Smooth muscle cell of the brain vasculature (primary cell): ENCODE results near the gene COBLL1.

Source experiments
- DNase-seq: peaks from one replicate; pipeline ENCODE4 v3.0.0-alpha.2; 2012; ENCODE audit warnings: low read depth, low spot score

The COBLL1 gene

DNA sequence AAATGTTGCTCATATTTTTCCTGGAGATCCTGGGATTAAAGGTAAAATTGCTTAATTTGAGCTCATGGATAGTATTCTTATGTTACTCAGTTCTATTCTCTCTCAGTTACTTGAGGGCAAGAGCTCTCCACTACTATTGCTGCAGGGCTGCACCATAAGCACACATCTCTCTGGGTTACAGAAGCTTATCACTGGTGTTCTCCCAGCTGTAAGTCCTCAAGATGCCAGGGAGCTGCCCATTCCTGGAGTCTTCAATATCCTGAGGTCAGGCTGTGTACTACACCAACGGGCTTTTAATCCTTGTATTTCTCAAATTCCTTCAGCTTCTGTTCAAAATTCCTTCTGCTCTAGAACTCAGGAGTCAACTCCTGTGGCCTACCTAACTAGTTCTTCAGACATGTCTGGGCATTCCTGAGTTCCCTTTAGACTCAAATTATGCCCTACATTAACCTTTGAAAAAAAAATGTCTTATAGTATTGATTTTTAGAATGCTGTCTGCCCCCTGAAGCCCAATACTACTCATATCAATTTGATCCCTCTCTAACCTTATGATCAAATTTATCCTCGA is 17.7 kb upstream of the COBLL1 start:
- DNase-seq: no peak

DNA sequence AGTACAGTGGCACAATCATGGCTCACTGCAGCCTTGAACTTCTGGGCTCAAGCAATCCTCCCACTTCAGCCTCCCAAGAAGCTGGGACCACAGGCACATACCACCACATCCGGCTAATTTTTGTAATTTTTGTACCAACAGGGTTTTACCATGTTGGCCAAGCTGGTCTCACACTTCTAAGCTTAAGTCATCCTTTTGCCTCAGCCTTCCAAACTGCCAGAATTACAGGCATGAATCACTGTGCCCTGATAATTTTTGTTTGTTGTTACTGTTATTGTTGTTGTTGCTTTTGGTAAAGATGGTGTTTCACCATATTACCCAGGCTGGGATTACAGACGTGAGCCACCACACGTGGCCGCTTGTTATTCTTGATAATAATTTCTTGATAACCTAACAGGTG is 10.5 kb upstream of the COBLL1 start:
- no peak for DNase-seq

DNA sequence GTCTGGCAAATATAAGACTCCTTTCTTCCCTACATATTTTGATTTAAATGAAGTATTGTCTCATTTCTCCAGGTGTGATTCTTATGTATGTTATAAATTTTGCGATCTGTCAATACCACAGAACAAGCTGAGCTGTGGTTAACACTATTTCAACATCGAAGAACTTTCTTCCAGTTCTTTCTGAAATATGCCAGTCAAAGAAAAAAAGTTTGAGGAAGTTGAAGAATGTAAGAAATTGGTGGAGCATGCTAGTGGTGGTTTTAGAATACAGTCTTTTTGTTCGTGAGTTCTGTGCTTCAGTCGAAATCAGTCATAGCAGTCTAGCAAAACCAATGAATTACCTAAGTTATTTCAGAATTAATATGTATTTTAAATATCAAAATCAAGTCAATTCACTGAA is 8.6 kb upstream of the COBLL1 start:
- DNase-seq: no peak

DNA sequence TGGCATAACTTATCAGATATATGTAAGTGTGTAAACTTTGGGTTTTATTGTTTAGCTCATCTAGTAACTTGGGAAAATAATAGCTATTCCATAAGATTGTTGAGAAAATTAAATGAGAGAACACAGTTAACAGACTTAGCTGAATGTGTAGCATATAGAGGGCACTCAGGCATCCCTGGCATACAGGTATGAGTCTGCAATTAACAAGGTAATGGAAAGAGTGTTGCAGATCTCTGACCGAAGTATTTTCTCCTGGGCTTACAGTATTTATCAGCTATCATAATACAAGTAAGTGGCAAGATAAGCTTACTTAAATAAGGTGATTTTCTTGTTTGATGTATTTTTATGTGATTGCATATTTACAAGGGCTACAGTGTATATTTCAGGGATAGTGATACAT is 7.9 kb upstream of the COBLL1 start:
- DNase-seq: no peak

DNA sequence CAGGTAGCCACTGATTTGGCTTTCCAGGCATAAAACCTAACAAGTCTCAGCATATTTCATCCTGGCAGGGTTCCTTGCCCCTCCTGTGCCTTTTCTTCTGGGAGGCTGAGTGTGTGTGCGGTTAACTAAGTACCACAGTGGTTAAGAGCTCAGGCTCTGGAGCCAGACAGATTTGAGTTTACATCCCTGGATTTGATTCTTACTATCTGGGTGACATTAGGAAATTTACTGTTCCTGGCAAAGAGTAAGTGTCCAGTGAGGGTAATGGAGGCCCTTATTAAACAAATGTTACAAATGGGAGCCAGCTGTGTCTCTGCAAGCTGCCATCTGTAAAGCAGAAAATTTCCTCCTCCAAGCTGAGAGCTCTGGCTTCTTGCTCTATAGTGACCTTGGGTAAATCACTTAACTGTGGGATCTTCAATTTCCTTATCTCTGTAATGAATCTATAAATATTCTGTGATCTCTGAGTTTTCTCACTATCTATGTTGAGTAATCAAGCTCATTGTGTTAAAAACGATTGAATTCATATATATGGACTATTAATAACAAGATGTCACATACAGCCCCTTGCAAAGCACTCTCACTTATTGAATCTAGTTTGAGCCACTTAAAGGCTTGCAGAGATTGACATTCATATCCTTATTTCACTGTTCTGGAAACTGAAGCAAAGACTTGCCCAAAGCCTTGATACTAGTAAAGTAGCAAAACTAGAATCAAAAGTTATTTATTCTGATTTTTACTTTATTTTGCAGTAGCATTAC is 6.5 kb upstream of the COBLL1 start:
- no peak for DNase-seq

DNA sequence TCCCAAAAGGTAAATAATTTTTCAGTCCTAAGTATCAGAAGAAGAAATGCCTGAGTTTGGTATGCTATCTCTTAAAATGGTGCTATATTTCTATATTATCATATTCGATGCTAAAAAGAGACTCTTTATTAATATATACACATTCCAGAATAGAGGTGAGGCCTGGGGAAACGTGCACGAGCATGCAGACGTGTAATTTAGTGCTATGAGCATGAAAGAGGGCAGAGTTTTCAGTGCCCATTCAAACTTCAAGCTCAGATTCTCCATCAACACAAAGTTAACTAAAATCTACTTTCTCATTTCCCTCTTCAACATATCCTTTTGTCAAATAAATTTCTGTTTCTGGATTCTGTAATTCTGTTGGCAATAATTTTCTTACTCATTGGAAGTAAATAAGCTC is 5.7 kb upstream of the COBLL1 start:
- DNase-seq: no peak

DNA sequence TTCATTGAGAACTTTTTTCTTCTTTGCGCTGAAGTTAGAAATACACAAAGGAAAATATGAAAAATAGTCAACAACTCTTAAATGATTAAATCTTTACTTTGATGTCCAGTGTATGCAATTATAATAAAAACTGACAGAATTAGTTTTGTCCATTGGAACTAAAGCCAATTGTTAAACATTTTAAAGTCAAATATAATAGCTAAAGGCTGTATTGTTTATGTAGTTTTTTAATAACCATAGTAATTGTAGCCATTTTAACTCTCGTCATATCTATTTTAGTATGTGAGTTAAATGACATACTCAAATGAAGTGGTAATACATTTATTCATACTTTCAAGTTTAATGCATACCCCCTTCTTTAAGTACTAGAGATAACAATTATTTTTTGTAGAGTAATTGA is 4.7 kb upstream of the COBLL1 start:
- no peak for DNase-seq

DNA sequence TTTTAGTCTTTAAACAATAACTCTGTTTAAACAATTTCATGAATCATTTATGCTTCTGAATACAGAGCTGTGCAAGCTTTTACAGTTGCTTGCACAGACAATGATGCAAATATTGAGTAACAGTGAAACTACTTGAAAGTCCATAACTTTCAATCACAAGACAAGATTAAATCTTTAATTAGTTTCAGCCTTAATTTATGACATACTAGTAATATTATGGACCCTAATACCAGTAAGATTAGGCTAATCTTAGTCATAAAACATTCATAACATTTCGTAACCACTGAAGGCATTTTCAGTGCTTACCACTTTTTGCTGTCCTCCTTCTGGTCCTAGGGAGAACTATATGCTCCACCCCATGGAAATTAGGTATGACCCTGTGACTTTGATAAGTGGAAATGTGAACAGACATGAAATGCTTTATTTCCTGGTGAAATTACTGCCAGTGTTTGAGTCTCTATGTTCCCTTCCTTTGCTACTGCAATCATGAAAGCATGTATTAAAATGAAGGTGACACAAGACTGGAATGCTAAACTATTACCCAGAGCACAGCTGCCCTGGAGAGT is 1.8 kb upstream of the COBLL1 start:
- no peak for DNase-seq

DNA sequence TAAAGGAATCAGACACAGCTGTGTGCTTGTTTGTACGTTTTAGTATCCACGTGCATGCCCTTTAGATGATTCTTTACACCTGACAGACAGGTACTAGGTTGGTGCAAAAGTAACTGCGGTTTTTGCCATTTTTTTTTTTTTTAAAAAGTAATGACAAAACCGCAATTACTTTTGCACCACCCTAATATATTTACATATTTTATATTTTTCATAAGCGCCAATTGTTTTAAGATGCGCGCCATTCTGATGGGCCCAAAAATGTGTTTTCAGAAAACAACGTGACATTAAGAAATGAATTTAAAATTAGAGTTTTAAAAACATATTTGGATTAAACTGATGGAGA is 972 bp upstream of the COBLL1 start:
- DNase-seq: no peak

DNA sequence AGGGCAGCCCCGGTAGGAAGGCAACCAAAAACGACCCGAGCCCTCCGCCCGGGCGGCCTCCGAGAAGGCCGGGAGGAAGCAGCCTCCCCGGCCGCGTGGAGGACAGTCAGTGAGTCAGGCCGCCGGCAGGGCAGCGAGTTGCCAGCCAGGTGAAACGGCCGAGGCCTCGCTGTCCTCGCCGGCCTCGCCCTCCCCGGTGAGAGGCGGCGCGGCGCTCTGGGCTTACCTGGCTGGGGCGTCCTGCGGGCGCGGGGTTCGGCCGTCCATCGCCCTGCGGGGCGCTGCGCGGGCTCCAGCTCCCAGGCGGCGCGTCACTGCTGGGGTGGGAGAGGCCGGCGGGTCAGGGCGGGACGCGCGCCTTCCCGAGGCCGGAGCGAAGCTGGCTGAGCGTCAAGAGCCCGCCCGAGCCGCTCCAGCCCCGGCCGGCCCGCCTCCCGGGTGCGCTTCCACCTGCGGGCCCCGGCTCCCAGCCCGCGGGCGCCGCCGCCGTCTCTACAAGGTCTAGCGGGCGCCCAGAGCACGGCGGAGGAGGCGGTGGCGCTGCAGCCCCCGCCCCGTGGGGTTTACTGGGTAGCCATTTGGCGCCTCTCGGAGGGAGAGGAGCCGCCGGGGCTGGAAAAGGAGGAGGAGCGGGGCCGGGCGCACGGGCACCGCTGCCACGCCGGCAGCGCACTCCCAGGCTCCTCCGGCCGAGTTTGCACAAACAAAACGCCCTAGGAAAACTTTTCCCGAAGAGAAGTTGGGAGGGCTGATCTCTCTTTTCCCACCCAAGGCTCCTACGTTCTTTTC is 499 bp downstream of the COBLL1 start:
- DNase-seq: no peak

DNA sequence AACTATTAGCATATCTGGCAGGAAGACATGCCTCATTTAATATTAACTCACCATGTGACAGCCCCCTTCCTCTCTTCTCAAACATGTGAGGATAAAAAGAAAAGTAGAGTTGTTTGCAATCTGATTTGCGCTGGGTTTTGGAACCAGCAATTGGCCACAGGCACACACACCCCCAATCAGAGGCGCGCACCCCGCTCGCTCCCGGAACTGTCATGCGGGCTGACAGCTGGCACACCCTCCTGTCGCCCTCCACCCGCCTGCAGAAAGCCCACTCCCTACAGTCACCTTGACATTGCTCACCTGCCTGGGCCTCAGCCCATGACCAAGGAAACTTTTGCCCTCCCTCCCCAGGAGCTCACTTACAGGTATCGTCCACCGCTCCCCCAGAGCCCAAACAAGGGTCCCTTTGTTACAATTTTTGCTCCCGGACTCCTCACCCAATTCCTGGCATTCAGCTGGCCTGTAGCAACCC is 1.1 kb downstream of the COBLL1 start:
- DNase-seq: no peak

DNA sequence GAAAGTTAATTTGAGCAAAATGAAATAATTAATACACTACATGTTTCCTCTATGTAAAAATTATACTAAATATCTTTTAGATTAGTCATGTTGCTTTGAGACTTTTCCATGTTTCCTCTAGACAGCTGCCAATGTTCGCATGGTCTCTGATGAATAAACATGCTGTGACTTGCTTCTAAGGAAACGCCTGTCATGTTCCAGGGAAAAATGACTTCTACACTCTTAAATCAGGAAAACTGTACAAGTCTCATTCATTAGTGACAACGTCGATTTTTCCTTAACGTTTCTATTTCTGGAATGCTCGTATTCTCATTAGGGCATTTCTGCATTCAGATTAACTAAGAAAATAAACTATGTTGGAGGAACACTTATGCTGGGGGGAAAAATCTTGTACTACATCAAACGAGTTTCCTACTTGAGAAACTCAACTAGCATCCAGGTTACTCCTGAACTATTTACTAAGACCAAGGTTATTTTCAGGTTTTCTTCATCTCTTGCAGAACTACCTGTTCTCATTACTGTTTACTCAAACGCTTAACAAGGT is 1.6 kb downstream of the COBLL1 start:
- no peak for DNase-seq

DNA sequence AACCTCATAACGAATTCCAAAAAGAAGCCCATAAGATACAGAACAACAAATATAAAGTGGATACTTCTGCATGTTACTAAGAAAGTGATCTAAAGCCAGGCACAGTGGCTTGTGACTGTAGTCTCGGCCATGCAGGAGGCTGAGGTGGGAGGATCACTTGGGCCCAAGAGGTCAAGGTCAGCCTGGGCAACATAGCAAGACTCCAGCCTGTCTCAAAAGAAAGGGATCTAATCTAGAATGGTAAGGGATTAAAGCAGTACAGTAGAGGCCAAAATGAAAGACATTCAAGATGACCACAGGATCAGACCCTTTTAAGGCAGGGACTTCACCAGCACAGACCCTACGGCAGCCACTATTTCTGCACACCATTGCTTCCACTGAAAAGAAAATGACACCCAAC is 3.8 kb downstream of the COBLL1 start:
- no peak for DNase-seq

DNA sequence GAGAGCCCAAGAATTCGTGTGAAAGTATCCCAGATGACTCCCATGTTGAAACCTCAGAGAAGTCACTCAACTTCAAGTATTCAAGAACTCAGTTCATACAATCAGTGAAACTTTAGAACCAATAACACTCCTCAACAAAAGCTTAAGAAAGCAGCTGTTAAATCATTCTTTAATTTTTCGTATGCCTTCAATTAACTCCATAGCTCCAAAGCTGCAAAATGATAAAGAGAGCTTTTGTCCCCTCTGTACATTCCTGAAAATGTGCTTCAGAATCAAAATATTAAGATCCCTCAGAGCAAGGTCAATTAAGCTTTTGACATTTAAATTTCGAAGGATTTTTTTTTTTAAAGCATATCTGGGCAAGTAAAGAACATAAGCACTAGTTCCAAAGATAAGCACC is 4.7 kb downstream of the COBLL1 start:
- no peak for DNase-seq

DNA sequence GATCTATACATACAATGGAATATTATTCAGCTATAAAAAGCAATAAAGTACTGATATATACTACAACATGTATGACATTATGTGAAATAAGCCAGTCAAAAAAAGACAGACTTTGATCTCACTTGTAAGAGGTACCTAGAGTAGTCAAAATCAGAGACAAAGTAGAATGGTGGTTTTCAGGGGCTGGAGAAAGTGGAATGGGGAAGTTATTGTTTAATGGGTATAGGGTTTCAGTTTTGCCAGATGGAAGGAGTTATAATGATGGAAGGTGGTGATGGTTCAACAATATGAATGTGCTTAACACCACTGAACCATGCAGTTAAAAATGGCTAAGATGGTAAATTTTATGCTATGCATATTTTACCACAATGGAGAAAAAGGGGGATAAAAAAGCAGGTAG is 6.3 kb downstream of the COBLL1 start:
- no peak for DNase-seq

DNA sequence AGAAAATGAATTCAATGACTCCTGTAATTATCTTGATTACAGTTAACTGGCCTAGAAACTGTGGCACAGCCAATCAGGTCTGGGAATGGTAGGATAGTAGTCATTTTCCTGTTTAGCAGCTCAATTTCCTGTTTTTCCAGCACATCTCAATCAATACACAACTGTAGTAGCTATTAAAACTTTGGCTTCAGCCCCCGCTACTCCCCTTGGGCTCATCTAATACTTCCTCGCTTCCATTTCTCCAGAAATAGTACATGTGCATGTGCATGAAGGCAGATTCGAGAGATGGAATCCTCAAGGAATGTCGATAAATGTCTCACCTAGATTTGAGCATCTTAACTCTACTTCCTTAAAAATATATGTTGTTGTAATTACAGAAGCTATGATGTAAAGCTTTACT is 9.7 kb downstream of the COBLL1 start:
- DNase-seq: no peak

DNA sequence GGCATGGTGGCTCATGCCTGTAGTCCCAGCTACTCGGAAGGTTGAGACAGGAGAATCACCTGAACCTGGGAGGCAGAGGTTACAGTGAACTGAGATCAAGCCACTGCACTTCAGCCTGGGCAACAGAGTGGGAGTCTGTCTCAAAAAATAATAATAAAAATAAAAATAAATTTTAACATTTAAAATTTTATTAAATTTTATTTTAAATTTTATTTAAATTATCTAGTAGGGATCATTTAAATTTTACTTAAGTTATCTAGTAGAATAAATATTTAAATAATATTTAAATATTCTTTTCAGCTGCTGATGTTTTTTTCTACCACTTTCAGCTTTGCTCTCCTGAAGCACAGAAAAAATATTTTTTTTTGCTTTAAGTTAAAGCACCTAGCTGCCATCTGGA is 10.4 kb downstream of the COBLL1 start:
- DNase-seq: no peak

DNA sequence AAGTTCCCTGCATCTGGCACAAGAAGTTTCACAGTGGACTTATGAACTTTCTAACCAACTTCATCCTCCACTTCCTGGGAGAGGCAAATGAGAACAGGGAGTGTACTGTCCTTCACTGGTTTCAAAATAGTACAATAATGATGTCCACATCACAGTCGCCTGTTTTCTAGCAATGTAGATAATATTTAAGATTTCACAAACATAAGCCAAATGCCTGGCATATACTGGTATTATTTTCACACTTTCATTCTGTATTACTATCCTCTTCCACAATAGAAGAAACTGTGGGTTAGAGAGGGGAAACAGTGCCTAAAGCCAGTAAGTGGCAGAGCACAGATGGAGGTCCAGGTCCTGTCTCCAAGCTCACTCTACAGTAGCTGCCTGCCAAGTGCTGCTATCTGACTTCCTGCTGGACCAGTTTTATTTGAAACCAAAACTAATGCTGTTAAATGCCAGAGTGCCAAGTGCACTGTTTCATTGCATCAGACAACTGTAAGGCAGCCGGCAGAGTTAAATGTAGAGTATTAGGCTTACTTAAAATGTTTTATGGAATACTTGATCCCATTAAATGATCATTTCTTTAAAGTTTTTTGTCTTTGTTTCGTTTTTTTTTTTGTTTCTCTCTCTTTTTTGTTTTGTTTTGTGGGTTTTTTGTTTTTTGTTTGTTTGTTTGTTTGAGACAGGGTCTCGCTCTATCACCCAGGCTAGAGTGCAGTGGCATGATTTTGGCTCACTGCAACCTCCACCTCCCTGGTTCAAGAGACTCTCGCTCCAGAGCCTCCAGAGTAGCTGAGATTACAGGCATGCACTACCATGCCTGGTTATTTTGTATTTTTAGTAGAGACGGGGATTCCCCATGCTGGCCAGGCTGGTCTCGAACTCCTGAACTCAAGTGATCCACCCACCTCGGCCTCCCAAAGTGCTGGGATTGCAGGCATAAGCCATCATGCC is 15.1 kb downstream of the COBLL1 start:
- DNase-seq: no peak

DNA sequence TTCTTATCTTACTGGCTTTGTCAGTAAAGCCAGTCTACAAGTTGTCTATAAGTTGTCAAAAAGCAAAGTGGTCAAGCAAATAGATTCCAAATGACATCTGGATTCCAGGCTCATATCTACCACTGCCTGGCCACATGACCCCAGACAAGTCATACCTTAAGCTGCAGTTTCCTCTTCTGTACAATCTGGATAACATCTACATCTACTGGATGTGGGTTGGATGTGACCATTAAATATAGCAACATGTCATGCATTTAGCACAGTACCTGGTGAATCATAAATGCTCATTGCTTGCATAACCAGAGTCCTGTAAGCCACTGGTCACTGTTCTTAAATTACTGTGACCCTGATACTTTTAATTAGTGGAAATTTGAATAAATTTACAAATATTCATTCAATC is 16.8 kb downstream of the COBLL1 start:
- DNase-seq: no peak

DNA sequence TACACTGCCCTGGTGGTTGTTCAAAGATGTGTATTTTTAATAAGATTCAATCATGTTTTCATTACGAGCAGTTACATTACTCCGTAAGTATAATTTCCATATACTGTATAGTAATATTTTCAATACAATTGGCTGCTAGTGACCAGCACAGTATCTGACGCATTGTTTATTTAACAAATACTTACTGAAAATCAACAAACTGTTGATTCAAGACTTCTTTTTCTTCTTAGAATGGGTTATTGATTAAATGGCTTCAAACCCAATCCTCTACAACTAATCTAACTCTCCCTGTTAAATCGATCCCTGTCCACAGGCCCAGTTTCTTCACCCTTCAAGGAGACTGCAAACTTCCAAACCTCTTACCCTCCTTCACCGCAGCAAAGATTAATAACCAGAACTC is 18.5 kb downstream of the COBLL1 start:
- DNase-seq: no peak

DNA sequence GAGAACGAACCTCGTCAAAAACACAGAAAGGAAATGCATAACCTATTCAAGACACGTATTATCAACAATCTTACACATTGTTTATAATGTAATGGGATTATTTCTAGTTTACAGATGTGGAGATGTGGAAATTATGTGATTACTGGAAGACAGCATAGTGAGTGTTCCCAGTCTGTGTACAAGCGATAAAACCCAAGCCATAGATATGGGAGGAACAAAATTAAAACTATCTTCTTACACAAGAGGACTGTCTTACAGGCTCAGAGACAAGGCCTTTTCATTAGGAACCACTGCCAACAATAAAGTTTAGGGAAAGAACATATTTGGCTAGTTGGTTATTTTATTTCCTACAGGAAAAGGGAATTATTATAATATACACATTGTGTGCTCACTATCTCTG is 20.3 kb downstream of the COBLL1 start:
- no peak for DNase-seq
